Fibroblast of pulmonary artery (primary cell): ENCODE measurements around the gene IL9R.

Experiments
- DNase-seq: peaks from one replicate; pipeline ENCODE4 v3.0.0-alpha.2; 2010; ENCODE audit warnings: low read depth
- H3K4me3 ChIP-seq: replicated peaks from 2 replicates; pipeline ENCODE4 v1.5.1; 2011; ENCODE audit warnings: low read depth, mild to moderate bottlenecking, control low read depth, low read length, moderate library complexity
- CTCF ChIP-seq: IDR thresholded peaks from 2 replicates; pipeline ENCODE4 v1.5.1; 2011; ENCODE audit warnings: mild to moderate bottlenecking, control low read depth, low read length, inconsistent platforms; ENCODE audit errors: missing control alignments

Gene IL9R

GRCh38 chrX:155997436-155997835 lies at the start of gene IL9R:
Gene IL9R (plus strand): TSS chrX:155997696. CDS start chrX:155997760, 64 bp downstream.
- H3K4me3 ChIP-seq: no peak within 1 kb of the TSS
- no peak for TF ChIP-seq CTCF
- DNase-seq: no peak

- no peak overlapping the region for H3K4me3 ChIP-seq
- DNase-seq: no peak
- TF ChIP-seq CTCF: no peak
Observed at GRCh38 chrX:155949098-155949497, 48.4 kb upstream of the IL9R start.

GRCh38 chrX:155951237-155951789 lies 46.2 kb upstream of the IL9R start:
- TF ChIP-seq CTCF: no peak

GRCh38 chrX:155953055-155953454 lies 44.4 kb upstream of the IL9R start:
- no peak for TF ChIP-seq CTCF
- H3K4me3 ChIP-seq: no peak overlapping the region
- no peak for DNase-seq

More at GRCh38 chrX:155951237-155951789, 46.2 kb upstream of the IL9R start:
- no peak for DNase-seq
- H3K4me3 ChIP-seq: no peak overlapping the region

GRCh38 chrX:155954793-155955192 lies 42.7 kb upstream of the IL9R start:
- TF ChIP-seq CTCF: no peak

GRCh38 chrX:155956099-155956498 lies 41.4 kb upstream of the IL9R start:
- no peak overlapping the region for H3K4me3 ChIP-seq
- no peak for DNase-seq
- no peak for TF ChIP-seq CTCF

More at GRCh38 chrX:155954793-155955192, 42.7 kb upstream of the IL9R start:
- no peak overlapping the region for H3K4me3 ChIP-seq
- DNase-seq: no peak

- no peak overlapping the region for H3K4me3 ChIP-seq
- DNase-seq: no peak
- TF ChIP-seq CTCF: no peak
Observed at GRCh38 chrX:155956649-155957048, 40.8 kb upstream of the IL9R start.
